PFSK-1 (cell line): Measurements from ENCODE around the gene ABT1.

Source experiments
- FOXP2 ChIP-seq: optimal IDR thresholded peaks from 2 replicates; pipeline ENCODE3; 2011; ENCODE audit warnings: borderline replicate concordance, control low read depth, inconsistent platforms; ENCODE audit not compliant: insufficient read depth; ENCODE audit errors: extremely low read length, extremely low read depth
- POLR2AphosphoS5 ChIP-seq: IDR thresholded peaks from 2 replicates; pipeline ENCODE4 v1.6.1; 2012; ENCODE audit warnings: low read depth, mild to moderate bottlenecking, control low read depth, low read length, moderate library complexity
- TAF1 ChIP-seq: IDR thresholded peaks from 2 replicates; pipeline ENCODE4 v1.6.1; 2012; ENCODE audit warnings: low read length, control low read depth, borderline replicate concordance; ENCODE audit not compliant: insufficient read depth

- TF ChIP-seq POLR2AphosphoS5 (no peak), FOXP2 (no peak), TAF1 (no peak)
These were observed 8.0 kb downstream of the ABT1 start for GRCh38 chr6:26604797-26605196.
